B cell (primary cell): ENCODE results near the gene BDH1. TPM values are rescaled to one million over a fixed set of nuclear protein-coding genes. Genes with fewer than 3 reads are reported as not detected.

Experiments used
- ATAC-seq: fragments of 200-7000 bp; cut with Tn5 transposase; one replicate; pipeline ENCODE4 v1.10.0; 2021; ENCODE audit warnings: low read depth, mild to moderate bottlenecking, moderate number of reproducible peaks, moderate library complexity
- CTCF ChIA-PET: fragments of 350-600 bp; sonication (Branson Sonifier 250); formaldehyde crosslinking; loops from one replicate; lab custom pipeline; 2021; ENCODE audit warnings: antibody characterized with exemption, inconsistent platforms; lab: Charles Lee
- POLR2A ChIA-PET: fragments of 350-600 bp; sonication (Branson Sonifier 250); formaldehyde crosslinking; loops from one replicate; lab custom pipeline; 2021; ENCODE audit warnings: antibody characterized with exemption; lab: Charles Lee
- DNase-seq: peaks from one replicate; pipeline ENCODE4 v3.0.0; 2013
- H2AFZ ChIP-seq: 2 replicates; pipeline ENCODE4 v1.6.1; 2012; ENCODE audit warnings: mild to moderate bottlenecking, low read depth, low read length; ENCODE audit not compliant: insufficient read depth, poor library complexity, severe bottlenecking
- H3K27ac ChIP-seq, 2 donors: 1 replicate in 1 of 2; 2 replicates in 1 of 2; pipeline ENCODE4 v1.5.1; 2012 to 2013; ENCODE audit warnings: low read length in 2 of 2, mild to moderate bottlenecking in 2 of 2, moderate library complexity in 1 of 2
- H3K27me3 ChIP-seq, 4 experiments: fragments of 200-600 bp in 1 of 4; sonication (generic) in 1 of 4; replicated peaks in 1 of 4; 1 replicate in 2 of 4; 2 replicates in 2 of 4; pipeline versions ENCODE4 v1.6.1 to v1.7.0; 2013 to 2016; ENCODE audit warnings: low read length in 3 of 4, mild to moderate bottlenecking in 2 of 4, mixed read lengths in 1 of 4, moderate library complexity in 1 of 4; ENCODE audit not compliant: insufficient read depth in 4 of 4, control insufficient read depth in 3 of 4; ENCODE audit errors: control extremely low read depth in 1 of 4
- H3K36me3 ChIP-seq, 2 experiments: replicated peaks in 1 of 2; 1 replicate in 1 of 2; 2 replicates in 1 of 2; pipeline versions ENCODE4 v1.6.1 to v1.7.1; 2013; ENCODE audit warnings: low read length in 1 of 2; ENCODE audit not compliant: insufficient read depth in 2 of 2, control insufficient read depth in 1 of 2; ENCODE audit errors: control extremely low read depth in 1 of 2, extremely low read depth in 1 of 2
- H3K4me1 ChIP-seq, 2 donors: fragments of 200-600 bp in 1 of 2; sonication (generic) in 1 of 2; 1 replicate in 1 of 2; 2 replicates in 1 of 2; pipeline versions ENCODE4 v1.5.1 to v1.6.1; 2013 to 2017; ENCODE audit warnings: low read length in 2 of 2; ENCODE audit not compliant: control insufficient read depth in 2 of 2, insufficient read depth in 2 of 2
- H3K4me2 ChIP-seq: replicated peaks from 2 replicates; pipeline ENCODE3; 2012; ENCODE audit warnings: mild to moderate bottlenecking, low read depth, low read length; ENCODE audit not compliant: poor library complexity, severe bottlenecking
- H3K4me3 ChIP-seq, 5 experiments: fragments of 200-600 bp in 1 of 5; sonication (generic) in 1 of 5; 1 replicate in 3 of 5; 2 replicates in 2 of 5; pipeline versions ENCODE4 v1.5.1 to v1.7.0; 2011 to 2016; ENCODE audit warnings: low read length in 4 of 5, mild to moderate bottlenecking in 4 of 5, low read depth in 2 of 5, control low read depth in 1 of 5, moderate library complexity in 1 of 5; ENCODE audit not compliant: insufficient read depth in 1 of 5; ENCODE audit errors: control extremely low read depth in 1 of 5, extremely low read depth in 1 of 5
- H3K79me2 ChIP-seq: fragments of 200-600 bp; sonication (generic); one replicate; pipeline ENCODE4 v1.6.0; 2016; ENCODE audit warnings: low read length; ENCODE audit not compliant: control insufficient read depth, insufficient read depth
- H3K9ac ChIP-seq: fragments of 200-600 bp; sonication (generic); 2 replicates; pipeline ENCODE4 v1.6.1; 2017; ENCODE audit warnings: mild to moderate bottlenecking, low read length, moderate library complexity
- H3K9me3 ChIP-seq, 3 donors: one replicate each; pipeline versions ENCODE4 v1.6.1 to v1.7.1; 2013; ENCODE audit warnings: low read length in 2 of 3; ENCODE audit not compliant: control insufficient read depth in 2 of 3, insufficient read depth in 1 of 3; ENCODE audit errors: control extremely low read depth in 1 of 3
- H4K20me1 ChIP-seq: 2 replicates; pipeline ENCODE4 v1.6.0; 2012; ENCODE audit warnings: mild to moderate bottlenecking, low read length; ENCODE audit not compliant: insufficient read depth, control insufficient read depth, poor library complexity, severe bottlenecking
- H3K27ac Mint-ChIP-seq: one replicate; pipeline ENCODE4 v1.8.0; 2021; ENCODE audit warnings: mixed read lengths
- H3K27me3 Mint-ChIP-seq: one replicate; pipeline ENCODE4 v1.8.0; 2021; ENCODE audit warnings: mixed read lengths
- H3K4me1 Mint-ChIP-seq: one replicate; pipeline ENCODE4 v1.8.0; 2021; ENCODE audit warnings: mixed read lengths
- H3K4me3 Mint-ChIP-seq: one replicate; pipeline ENCODE4 v1.8.0; 2021; ENCODE audit warnings: mixed read lengths
- H3K9me3 Mint-ChIP-seq: one replicate; pipeline ENCODE4 v1.8.0; 2022; ENCODE audit warnings: mixed read lengths; ENCODE audit not compliant: insufficient read depth
- EZH2 ChIP-seq: IDR thresholded peaks from 2 replicates; pipeline ENCODE4 v1.6.1; 2012; ENCODE audit warnings: borderline replicate concordance, low read depth, mild to moderate bottlenecking, moderate library complexity, low read length; ENCODE audit not compliant: insufficient read depth, poor library complexity, severe bottlenecking
- WGBS: methylation state at CpG from one replicate; pipeline ENCODE4 v1.1.5; 2013; ENCODE audit warnings: missing lambda C conversion rate; ENCODE audit not compliant: insufficient coverage; 5-methylcytosine and 5-hydroxymethylcytosine counted together
- intact Hi-C: fragments of 100-400 bp; cut with micrococcal nuclease; formaldehyde crosslinking; loops from one replicate; pipeline ENCODE4 v1.10.0; 2022
- polyA plus RNA-seq: library from polyadenylated mRNA; depleted of rRNA; stranded (reverse); fragments of >200 nt; gene quantifications from 2 replicates; pipeline ENCODE4 v1.2.3, GENCODE V29; 2012
- total RNA-seq, 2 donors: library from RNA; stranded (reverse); fragments of 120-200 nt in 1 of 2; gene quantifications; 1 replicate in 1 of 2; 2 replicates in 1 of 2; pipeline versions ENCODE4 v1.2.3 to v1.2.4, GENCODE V29; 2013 to 2022
- TF ChIP-seq, protein P1 (sequence below): fragments of 200-600 bp; IDR thresholded peaks from one replicate; pipeline ENCODE4 v1.8.0; 2022; ENCODE audit warnings: antibody characterized with exemption, mild to moderate bottlenecking

Gene BDH1
- total and polyA plus RNA-seq, 2 donors (not counting 1 experiment from before 2014, with no cell fraction given), result 21.1 to 59.3 TPM

DNA sequence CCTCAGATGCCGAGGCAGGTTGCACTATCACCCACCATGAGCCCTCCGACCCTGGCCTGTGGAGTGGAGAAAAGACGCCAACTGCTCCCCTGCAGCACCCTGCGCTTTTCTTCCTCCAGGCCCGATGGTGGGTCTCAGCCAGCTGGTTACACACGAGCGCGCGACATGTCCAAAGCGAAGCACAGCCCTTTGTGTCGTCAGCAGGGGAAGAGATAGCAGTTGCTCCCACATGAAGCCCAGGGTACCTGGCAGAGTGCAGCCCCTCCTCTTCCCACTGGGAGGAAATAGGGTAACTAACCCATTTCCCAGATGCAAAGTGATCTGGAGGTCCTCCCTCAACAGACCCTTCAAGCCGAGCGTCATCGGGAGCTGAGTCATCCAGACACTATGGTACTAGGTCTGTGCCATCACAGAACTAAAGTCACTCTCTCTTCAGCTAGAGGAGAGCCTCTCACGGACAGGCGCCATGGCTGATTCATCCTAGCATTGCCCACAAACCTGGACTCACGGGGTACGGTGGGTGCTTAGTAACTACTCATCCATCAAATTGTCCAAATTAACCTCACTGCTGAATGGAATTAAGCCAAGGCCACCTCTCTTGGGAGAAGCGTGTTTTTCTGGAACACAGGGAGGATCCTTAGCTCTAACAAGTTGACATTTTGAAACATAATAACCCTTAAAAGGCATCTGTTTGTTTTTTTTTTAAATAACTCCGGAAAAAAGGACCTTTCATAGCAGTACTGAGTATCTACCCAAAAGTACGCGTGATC, 45.2 kb upstream of the BDH1 start:
- Mint-ChIP-seq H3K9me3 (no peaks in the 10 kb centered on the region), H3K4me1 (peaks cover 8% of the 10 kb centered on the region), H3K4me3 (no peak overlapping the region), H3K27ac (no peak overlapping the region), H3K27me3 (no peaks in the 10 kb centered on the region)
- Histone ChIP-seq H2AFZ (no peak overlapping the region), H3K9ac (no peak overlapping the region), H3K27me3 (no peaks in the 10 kb centered on the region), H3K4me2 (no peak overlapping the region), H3K79me2 (no peaks in the 10 kb centered on the region), H3K27ac (no peak overlapping the region), H3K4me3 (no peak overlapping the region), H4K20me1 (no peaks in the 10 kb centered on the region), H3K4me1 (peaks cover 0 to 8% of the 10 kb centered on the region in 2 donors), H3K36me3 (no peaks in the 10 kb centered on the region), H3K9me3 (no peaks in the 10 kb centered on the region)
- 96% methylated on average over 21 of the region's 22 CpGs for WGBS
- CTCF ChIA-PET, result interaction anchor here (0.6 to 4.5 kb wide), 6 partner anchors 9 to 202 kb away, joined by 3 to 49 read pairs (median 4); no protein-coding TSS in a partner anchor
- intact Hi-C loops, result no loop called here
- ATAC-seq, result no peak
- POLR2A ChIA-PET, result no interaction called here
- TF ChIP-seq EZH2, result no peak
- TF ChIP-seq, protein P1, sequence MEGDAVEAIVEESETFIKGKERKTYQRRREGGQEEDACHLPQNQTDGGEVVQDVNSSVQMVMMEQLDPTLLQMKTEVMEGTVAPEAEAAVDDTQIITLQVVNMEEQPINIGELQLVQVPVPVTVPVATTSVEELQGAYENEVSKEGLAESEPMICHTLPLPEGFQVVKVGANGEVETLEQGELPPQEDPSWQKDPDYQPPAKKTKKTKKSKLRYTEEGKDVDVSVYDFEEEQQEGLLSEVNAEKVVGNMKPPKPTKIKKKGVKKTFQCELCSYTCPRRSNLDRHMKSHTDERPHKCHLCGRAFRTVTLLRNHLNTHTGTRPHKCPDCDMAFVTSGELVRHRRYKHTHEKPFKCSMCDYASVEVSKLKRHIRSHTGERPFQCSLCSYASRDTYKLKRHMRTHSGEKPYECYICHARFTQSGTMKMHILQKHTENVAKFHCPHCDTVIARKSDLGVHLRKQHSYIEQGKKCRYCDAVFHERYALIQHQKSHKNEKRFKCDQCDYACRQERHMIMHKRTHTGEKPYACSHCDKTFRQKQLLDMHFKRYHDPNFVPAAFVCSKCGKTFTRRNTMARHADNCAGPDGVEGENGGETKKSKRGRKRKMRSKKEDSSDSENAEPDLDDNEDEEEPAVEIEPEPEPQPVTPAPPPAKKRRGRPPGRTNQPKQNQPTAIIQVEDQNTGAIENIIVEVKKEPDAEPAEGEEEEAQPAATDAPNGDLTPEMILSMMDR, result no peak
- no peak for DNase-seq
